Measurements from ENCODE around the gene CLK2. TPM values are rescaled to one million over a fixed set of nuclear protein-coding genes. Genes with fewer than 3 reads are reported as not detected.

The CLK2 gene
- total RNA-seq, 2 donors from 2014 or later: 31.7 to 66.4 TPM

GRCh38 chr1:155272466-155273342 is 600 bp downstream of the CLK2 start:
- no peaks in the 10 kb centered on the region for H3K27me3 ChIP-seq
- H3K4me1 ChIP-seq: no peaks in the 10 kb centered on the region
- intact Hi-C loops (cut with DNase I): no loop called here
- H3K4me3 ChIP-seq: peak overlapping the region; percentile 57
- TF ChIP-seq, protein P1, sequence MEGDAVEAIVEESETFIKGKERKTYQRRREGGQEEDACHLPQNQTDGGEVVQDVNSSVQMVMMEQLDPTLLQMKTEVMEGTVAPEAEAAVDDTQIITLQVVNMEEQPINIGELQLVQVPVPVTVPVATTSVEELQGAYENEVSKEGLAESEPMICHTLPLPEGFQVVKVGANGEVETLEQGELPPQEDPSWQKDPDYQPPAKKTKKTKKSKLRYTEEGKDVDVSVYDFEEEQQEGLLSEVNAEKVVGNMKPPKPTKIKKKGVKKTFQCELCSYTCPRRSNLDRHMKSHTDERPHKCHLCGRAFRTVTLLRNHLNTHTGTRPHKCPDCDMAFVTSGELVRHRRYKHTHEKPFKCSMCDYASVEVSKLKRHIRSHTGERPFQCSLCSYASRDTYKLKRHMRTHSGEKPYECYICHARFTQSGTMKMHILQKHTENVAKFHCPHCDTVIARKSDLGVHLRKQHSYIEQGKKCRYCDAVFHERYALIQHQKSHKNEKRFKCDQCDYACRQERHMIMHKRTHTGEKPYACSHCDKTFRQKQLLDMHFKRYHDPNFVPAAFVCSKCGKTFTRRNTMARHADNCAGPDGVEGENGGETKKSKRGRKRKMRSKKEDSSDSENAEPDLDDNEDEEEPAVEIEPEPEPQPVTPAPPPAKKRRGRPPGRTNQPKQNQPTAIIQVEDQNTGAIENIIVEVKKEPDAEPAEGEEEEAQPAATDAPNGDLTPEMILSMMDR (IDR thresholded peaks at IDR 0.05): no peak
- no peak for DNase-seq
- no peaks in the 10 kb centered on the region for H3K9me3 ChIP-seq
- peak overlapping the region; percentile 93 for H3K27ac ChIP-seq
- peaks cover 16% of the 10 kb centered on the region for H3K36me3 ChIP-seq
- H3K9ac ChIP-seq (ENCODE audit: low read depth in 2 of 2, low read length in 2 of 2): peak overlapping the region; percentile 41 to 70

GRCh38 chr1:155269381-155269780 is 3.9 kb downstream of the CLK2 start:
- H3K27me3 ChIP-seq: no peaks in the 10 kb centered on the region
- peaks cover 36% of the 10 kb centered on the region for H3K36me3 ChIP-seq
- TF ChIP-seq, protein P1 (IDR thresholded peaks at IDR 0.05): no peak
- no peak for DNase-seq
- intact Hi-C loops (cut with DNase I): no loop called here
- no peak overlapping the region for H3K9ac ChIP-seq (ENCODE audit: low read depth in 2 of 2, low read length in 2 of 2)
- H3K4me1 ChIP-seq: no peaks in the 10 kb centered on the region
- no peak overlapping the region for H3K27ac ChIP-seq
- no peak overlapping the region for H3K4me3 ChIP-seq
- no peaks in the 10 kb centered on the region for H3K9me3 ChIP-seq

DNA sequence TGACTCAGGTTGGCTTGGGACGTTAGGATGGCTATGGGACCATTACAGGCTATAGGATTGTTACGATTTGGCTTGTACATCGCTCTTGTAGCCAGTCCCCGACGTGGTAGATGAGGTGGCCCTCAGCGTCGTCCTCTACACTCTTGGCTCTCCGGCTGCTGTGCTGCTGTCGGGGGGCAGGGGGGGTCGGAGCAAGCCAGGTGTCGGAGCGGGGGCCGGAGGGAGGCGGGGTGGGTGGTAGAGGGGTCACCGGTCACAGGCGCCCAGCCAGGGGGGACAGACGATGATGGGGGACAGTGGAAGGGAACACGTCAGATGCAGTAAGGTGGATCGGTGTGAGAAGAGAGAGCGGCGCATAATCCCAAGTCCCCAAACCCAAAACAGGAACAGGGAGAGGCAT is 4.7 kb downstream of the CLK2 start:
- Histone ChIP-seq H3K9me3 (no peaks in the 10 kb centered on the region), H3K4me3 (no peak overlapping the region), H3K27me3 (no peaks in the 10 kb centered on the region), H3K9ac (ENCODE audit: low read depth in 2 of 2, low read length in 2 of 2) (no peak overlapping the region), H3K27ac (no peak overlapping the region), H3K36me3 (peaks cover 36% of the 10 kb centered on the region), H3K4me1 (no peaks in the 10 kb centered on the region)
- intact Hi-C loops (cut with DNase I): no loop called here
- TF ChIP-seq, protein P1 (IDR thresholded peaks at IDR 0.05): no peak
- no peak for DNase-seq

GRCh38 chr1:155267373-155267772 is 5.9 kb downstream of the CLK2 start:
- Histone ChIP-seq H3K27ac (no peak overlapping the region), H3K27me3 (no peaks in the 10 kb centered on the region), H3K4me3 (no peak overlapping the region), H3K36me3 (peaks cover 36% of the 10 kb centered on the region), H3K9me3 (no peaks in the 10 kb centered on the region), H3K9ac (ENCODE audit: low read depth in 2 of 2, low read length in 2 of 2) (no peak overlapping the region), H3K4me1 (no peaks in the 10 kb centered on the region)
- intact Hi-C loops (cut with DNase I): no loop called here
- DNase-seq: no peak
- TF ChIP-seq, protein P1 (IDR thresholded peaks at IDR 0.05): no peak

GRCh38 chr1:155266553-155266952 is 6.8 kb downstream of the CLK2 start:
- no peaks in the 10 kb centered on the region for H3K4me1 ChIP-seq
- no peak overlapping the region for H3K9ac ChIP-seq (ENCODE audit: low read depth in 2 of 2, low read length in 2 of 2)
- intact Hi-C loops (cut with DNase I): no loop called here
- TF ChIP-seq, protein P1 (IDR thresholded peaks at IDR 0.05): no peak
- DNase-seq: no peak
- no peak overlapping the region for H3K4me3 ChIP-seq
- peaks cover 36% of the 10 kb centered on the region for H3K36me3 ChIP-seq
- no peak overlapping the region for H3K27ac ChIP-seq
- no peaks in the 10 kb centered on the region for H3K9me3 ChIP-seq
- H3K27me3 ChIP-seq: no peaks in the 10 kb centered on the region
